ENCODE results near the gene FITM1. TPM values are rescaled to one million over a fixed set of nuclear protein-coding genes. Genes with fewer than 3 reads are reported as not detected.

The FITM1 gene
- polyA plus RNA-seq, 1 donor (not counting 4 experiments of a cell fraction or from before 2014, with no cell fraction given) = not detected

DNA sequence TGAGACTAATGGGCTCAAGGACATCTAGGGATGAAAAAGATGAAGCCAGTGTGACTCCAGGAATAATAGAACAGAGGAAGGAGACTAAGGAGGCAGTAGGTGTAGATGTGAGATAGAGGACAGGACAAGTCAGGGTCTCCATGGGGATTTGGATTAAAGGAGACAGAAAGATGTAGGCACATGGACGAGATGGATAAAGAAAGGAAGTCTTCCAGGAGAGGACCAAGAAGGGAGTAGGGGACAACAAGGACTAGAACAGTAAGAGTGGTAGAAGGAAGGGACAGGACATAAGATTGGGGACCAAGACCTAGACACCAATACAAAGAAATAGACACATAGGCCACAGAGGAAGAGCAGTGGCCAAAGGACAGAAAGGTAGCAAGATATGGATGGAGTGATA, 43.5 kb upstream of the FITM1 start:
- H3K79me2 ChIP-seq (ENCODE audit: control insufficient read depth, insufficient read depth, low read length) = no peaks in the 10 kb centered on the region
- H2AFZ ChIP-seq (ENCODE audit: control insufficient read depth, low read length) = no peak overlapping the region
- peaks cover 11% of the 10 kb centered on the region for H3K27me3 ChIP-seq (ENCODE audit: control insufficient read depth, extremely low read depth, insufficient read depth, low read length)
- TF ChIP-seq EZH2 (IDR thresholded peaks at IDR 0.05; ENCODE audit: low read length) = no peak
- TF ChIP-seq, protein P1, sequence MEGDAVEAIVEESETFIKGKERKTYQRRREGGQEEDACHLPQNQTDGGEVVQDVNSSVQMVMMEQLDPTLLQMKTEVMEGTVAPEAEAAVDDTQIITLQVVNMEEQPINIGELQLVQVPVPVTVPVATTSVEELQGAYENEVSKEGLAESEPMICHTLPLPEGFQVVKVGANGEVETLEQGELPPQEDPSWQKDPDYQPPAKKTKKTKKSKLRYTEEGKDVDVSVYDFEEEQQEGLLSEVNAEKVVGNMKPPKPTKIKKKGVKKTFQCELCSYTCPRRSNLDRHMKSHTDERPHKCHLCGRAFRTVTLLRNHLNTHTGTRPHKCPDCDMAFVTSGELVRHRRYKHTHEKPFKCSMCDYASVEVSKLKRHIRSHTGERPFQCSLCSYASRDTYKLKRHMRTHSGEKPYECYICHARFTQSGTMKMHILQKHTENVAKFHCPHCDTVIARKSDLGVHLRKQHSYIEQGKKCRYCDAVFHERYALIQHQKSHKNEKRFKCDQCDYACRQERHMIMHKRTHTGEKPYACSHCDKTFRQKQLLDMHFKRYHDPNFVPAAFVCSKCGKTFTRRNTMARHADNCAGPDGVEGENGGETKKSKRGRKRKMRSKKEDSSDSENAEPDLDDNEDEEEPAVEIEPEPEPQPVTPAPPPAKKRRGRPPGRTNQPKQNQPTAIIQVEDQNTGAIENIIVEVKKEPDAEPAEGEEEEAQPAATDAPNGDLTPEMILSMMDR (optimal IDR thresholded peaks at IDR 0.05 in 1 of 3, IDR thresholded peaks at IDR 0.05 in 1 of 3, conservative IDR thresholded peaks at IDR 0.05 in 1 of 3; ENCODE audit: extremely low read depth in 1 of 3, insufficient read depth in 2 of 3, low read length in 3 of 3) = no peak
- dilution Hi-C loops (cut with MboI; ENCODE audit: extremely low pct_ligation_motif_present, low sequenced_read_pairs) = no loop called here
- no peaks in the 10 kb centered on the region for H3K9me1 ChIP-seq (ENCODE audit: control insufficient read depth, extremely low read depth, insufficient read depth, low read length)
- no peak for FAIRE-seq
- no peaks in the 10 kb centered on the region for H3K36me3 ChIP-seq (ENCODE audit: control insufficient read depth in 2 of 2, extremely low read depth in 1 of 2, insufficient read depth in 2 of 2, low read length in 2 of 2)
- no peak for DNase-seq (ENCODE audit: low read depth, low spot score)
- H3K4me3 ChIP-seq (ENCODE audit: control insufficient read depth in 2 of 3, extremely low read depth in 1 of 3, insufficient read depth in 2 of 3, low read depth in 1 of 3, low read length in 3 of 3) = no peak overlapping the region
- H3K9ac ChIP-seq (ENCODE audit: control insufficient read depth, extremely low read depth, insufficient read depth, low read length) = no peak overlapping the region
- no peak overlapping the region for H3K27ac ChIP-seq (ENCODE audit: control insufficient read depth, insufficient read depth, low read length)
- H3K9me3 ChIP-seq (ENCODE audit: control insufficient read depth, low read depth, low read length) = no peaks in the 10 kb centered on the region
- H4K20me1 ChIP-seq (ENCODE audit: control insufficient read depth, extremely low read depth, insufficient read depth, low read length) = no peaks in the 10 kb centered on the region
- no peaks in the 10 kb centered on the region for H3K4me1 ChIP-seq (ENCODE audit: control insufficient read depth, extremely low read depth, insufficient read depth, low read length)
- no peak overlapping the region for H3K4me2 ChIP-seq (ENCODE audit: control insufficient read depth, extremely low read depth, insufficient read depth, low read depth, low read length)

DNA sequence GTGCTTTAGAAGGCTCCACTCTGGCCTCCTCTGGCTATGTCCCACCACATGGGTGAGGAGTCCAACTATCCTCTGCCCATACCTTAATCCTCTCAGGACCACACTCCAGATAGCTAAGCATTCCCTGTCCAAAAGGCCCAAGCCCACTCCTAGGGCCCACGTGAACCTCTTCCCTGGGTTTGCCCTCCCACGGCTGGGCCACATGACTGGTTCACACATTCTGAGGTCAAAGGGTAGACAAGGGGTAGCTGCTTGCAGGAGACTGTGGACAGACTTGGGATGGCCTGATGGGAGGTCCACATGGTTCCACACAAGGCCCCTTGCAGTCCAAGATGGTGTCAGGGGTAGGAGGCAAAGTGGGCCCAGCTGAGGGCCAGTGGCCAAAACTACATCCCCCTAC, 42.4 kb upstream of the FITM1 start:
- H3K9ac ChIP-seq (ENCODE audit: control insufficient read depth, extremely low read depth, insufficient read depth, low read length) = no peak overlapping the region
- peaks cover 2% of the 10 kb centered on the region for H3K4me1 ChIP-seq (ENCODE audit: control insufficient read depth, extremely low read depth, insufficient read depth, low read length)
- no peaks in the 10 kb centered on the region for H3K27me3 ChIP-seq (ENCODE audit: control insufficient read depth, extremely low read depth, insufficient read depth, low read length)
- H3K9me1 ChIP-seq (ENCODE audit: control insufficient read depth, extremely low read depth, insufficient read depth, low read length) = no peaks in the 10 kb centered on the region
- H3K4me3 ChIP-seq (ENCODE audit: control insufficient read depth in 2 of 3, extremely low read depth in 1 of 3, insufficient read depth in 2 of 3, low read depth in 1 of 3, low read length in 3 of 3) = no peak overlapping the region
- dilution Hi-C loops (cut with MboI; ENCODE audit: extremely low pct_ligation_motif_present, low sequenced_read_pairs) = no loop called here
- DNase-seq (ENCODE audit: low read depth, low spot score) (no peak), FAIRE-seq (no peak)
- H4K20me1 ChIP-seq (ENCODE audit: control insufficient read depth, extremely low read depth, insufficient read depth, low read length) = no peaks in the 10 kb centered on the region
- H3K36me3 ChIP-seq (ENCODE audit: control insufficient read depth in 2 of 2, extremely low read depth in 1 of 2, insufficient read depth in 2 of 2, low read length in 2 of 2) = no peaks in the 10 kb centered on the region
- no peaks in the 10 kb centered on the region for H3K79me2 ChIP-seq (ENCODE audit: control insufficient read depth, insufficient read depth, low read length)
- no peaks in the 10 kb centered on the region for H3K9me3 ChIP-seq (ENCODE audit: control insufficient read depth, low read depth, low read length)
- TF ChIP-seq, protein P1 (optimal IDR thresholded peaks at IDR 0.05 in 1 of 3, IDR thresholded peaks at IDR 0.05 in 1 of 3, conservative IDR thresholded peaks at IDR 0.05 in 1 of 3; ENCODE audit: extremely low read depth in 1 of 3, insufficient read depth in 2 of 3, low read length in 3 of 3) = no peak
- no peak for TF ChIP-seq EZH2 (IDR thresholded peaks at IDR 0.05; ENCODE audit: low read length)
- no peak overlapping the region for H3K4me2 ChIP-seq (ENCODE audit: control insufficient read depth, extremely low read depth, insufficient read depth, low read depth, low read length)
- H3K27ac ChIP-seq (ENCODE audit: control insufficient read depth, insufficient read depth, low read length) = no peak overlapping the region
- H2AFZ ChIP-seq (ENCODE audit: control insufficient read depth, low read length) = no peak overlapping the region
